Activated T-helper 2 cell treated with anti-CD3 and anti-CD28 coated beads, Interferon-gamma antibody, Interleukin-2, Interleukin-4, amounts not matched to agents 10 μg/mL and 5 μg/mL and 100 μg/mL, durations not matched to agents 14 hours and 24 hours and 36 hours (primary cell): ENCODE measurements around the gene SH3PXD2A. TPM values are rescaled to one million over a fixed set of nuclear protein-coding genes. Genes with fewer than 3 reads are reported as not detected.

Source experiments
- DNase-seq: peaks from one replicate; pipeline ENCODE4 v3.0.0; 2021; ENCODE audit warnings: low spot score
- H3K27ac Mint-ChIP-seq: one replicate; pipeline ENCODE4 v1.8.0; 2021; ENCODE audit warnings: mixed read lengths
- H3K27me3 Mint-ChIP-seq: one replicate; pipeline ENCODE4 v1.8.0; 2021; ENCODE audit warnings: low read depth, mixed read lengths
- H3K36me3 Mint-ChIP-seq: one replicate; pipeline ENCODE4 v1.8.0; 2021; ENCODE audit warnings: low read depth, mixed read lengths
- H3K4me1 Mint-ChIP-seq: one replicate; pipeline ENCODE4 v1.8.0; 2021; ENCODE audit warnings: low read depth, mixed read lengths
- H3K4me3 Mint-ChIP-seq: one replicate; pipeline ENCODE4 v1.8.0; 2021; ENCODE audit warnings: low read depth, mild to moderate bottlenecking, moderate library complexity, mixed read lengths
- H3K9me3 Mint-ChIP-seq: one replicate; pipeline ENCODE4 v1.8.0; 2021; ENCODE audit warnings: mixed read lengths
- intact Hi-C: fragments of 100-400 bp; cut with micrococcal nuclease; formaldehyde crosslinking; loops from one replicate; pipeline ENCODE4 v1.15.1; 2023
- total RNA-seq: library from RNA; stranded (reverse); gene quantifications from 2 replicates; pipeline ENCODE4 v1.2.3, GENCODE V29; 2022

Gene SH3PXD2A
- total RNA-seq, 1 donor from 2014 or later: 8.6 TPM

GRCh38 chr10:103757531-103758293 lies 97.7 kb downstream of the SH3PXD2A start:
- DNase-seq: peak; percentile 80
- intact Hi-C loops: loop anchor here (2.0 to 5.0 kb wide), 2 partner anchors 43 to 365 kb away; partner anchors contain the start of gene SFR1
- Mint-ChIP-seq H3K4me3 (peak overlapping the region; percentile 24), H3K4me1 (peaks cover 45% of the 10 kb centered on the region), H3K9me3 (peaks cover under 1% of the 10 kb centered on the region), H3K36me3 (no peaks in the 10 kb centered on the region), H3K27ac (peak overlapping the region; percentile 40), H3K27me3 (peaks cover 15% of the 10 kb centered on the region)

GRCh38 chr10:103756277-103756869 lies 99.0 kb downstream of the SH3PXD2A start:
- H3K4me1 Mint-ChIP-seq: peaks cover 45% of the 10 kb centered on the region
- no peak overlapping the region for H3K4me3 Mint-ChIP-seq
- no peaks in the 10 kb centered on the region for H3K36me3 Mint-ChIP-seq
- H3K9me3 Mint-ChIP-seq: peaks cover 13% of the 10 kb centered on the region
- H3K27me3 Mint-ChIP-seq: peaks cover 13% of the 10 kb centered on the region
- intact Hi-C loops: loop anchor here (5.0 kb wide), 1 partner anchor 366 kb away; the partner anchor contains the start of gene SFR1
- no peak overlapping the region for H3K27ac Mint-ChIP-seq
- no peak for DNase-seq

GRCh38 chr10:103752680-103753248 lies 102.6 kb downstream of the SH3PXD2A start:
- H3K4me1 Mint-ChIP-seq: peaks cover 33% of the 10 kb centered on the region
- H3K27me3 Mint-ChIP-seq: peaks cover 11% of the 10 kb centered on the region
- no peak for DNase-seq
- intact Hi-C loops: no loop called here
- H3K4me3 Mint-ChIP-seq: no peak overlapping the region
- peaks cover 13% of the 10 kb centered on the region for H3K9me3 Mint-ChIP-seq
- H3K36me3 Mint-ChIP-seq: no peaks in the 10 kb centered on the region
- H3K27ac Mint-ChIP-seq: no peak overlapping the region

- no peak for DNase-seq
- H3K4me1 Mint-ChIP-seq: peaks cover 32% of the 10 kb centered on the region
- no peaks in the 10 kb centered on the region for H3K36me3 Mint-ChIP-seq
- intact Hi-C loops: no loop called here
- no peak overlapping the region for H3K27ac Mint-ChIP-seq
- no peak overlapping the region for H3K4me3 Mint-ChIP-seq
- peaks cover 9% of the 10 kb centered on the region for H3K27me3 Mint-ChIP-seq
- peaks cover 13% of the 10 kb centered on the region for H3K9me3 Mint-ChIP-seq
Observed at GRCh38 chr10:103751667-103752290, 103.6 kb downstream of the SH3PXD2A start.

- H3K27ac Mint-ChIP-seq: no peak overlapping the region
- DNase-seq: no peak
- H3K27me3 Mint-ChIP-seq: peaks cover 8% of the 10 kb centered on the region
- H3K4me3 Mint-ChIP-seq: no peak overlapping the region
- no peaks in the 10 kb centered on the region for H3K36me3 Mint-ChIP-seq
- H3K9me3 Mint-ChIP-seq: peaks cover 13% of the 10 kb centered on the region
- peaks cover 33% of the 10 kb centered on the region for H3K4me1 Mint-ChIP-seq
- intact Hi-C loops: no loop called here
Observed at GRCh38 chr10:103750836-103751235, 104.5 kb downstream of the SH3PXD2A start.

- H3K4me1 Mint-ChIP-seq: peaks cover 41% of the 10 kb centered on the region
Observed at GRCh38 chr10:103749779-103750178, 105.6 kb downstream of the SH3PXD2A start.

GRCh38 chr10:103748020-103748419 lies 107.4 kb downstream of the SH3PXD2A start:
- intact Hi-C loops: loop anchor here (1.0 kb wide), 1 partner anchor 11 kb away; no protein-coding TSS in a partner anchor
- peak; percentile 46 for DNase-seq
- Mint-ChIP-seq H3K4me1 (peaks cover 40% of the 10 kb centered on the region), H3K36me3 (no peaks in the 10 kb centered on the region), H3K27me3 (no peaks in the 10 kb centered on the region), H3K4me3 (peak overlapping the region; percentile 5), H3K27ac (peak overlapping the region; percentile 83), H3K9me3 (peaks cover 13% of the 10 kb centered on the region)

More at GRCh38 chr10:103749779-103750178, 105.6 kb downstream of the SH3PXD2A start:
- no peaks in the 10 kb centered on the region for H3K36me3 Mint-ChIP-seq
- H3K9me3 Mint-ChIP-seq: peaks cover 13% of the 10 kb centered on the region
- intact Hi-C loops: no loop called here
- peaks cover 6% of the 10 kb centered on the region for H3K27me3 Mint-ChIP-seq
- DNase-seq: no peak
- H3K27ac Mint-ChIP-seq: no peak overlapping the region
- no peak overlapping the region for H3K4me3 Mint-ChIP-seq

- Mint-ChIP-seq H3K36me3 (no peaks in the 10 kb centered on the region), H3K4me3 (no peak overlapping the region)
Observed at GRCh38 chr10:103747193-103747865, 108.0 kb downstream of the SH3PXD2A start.

GRCh38 chr10:103746598-103746997 lies 108.8 kb downstream of the SH3PXD2A start:
- no peaks in the 10 kb centered on the region for H3K27me3 Mint-ChIP-seq
- H3K4me1 Mint-ChIP-seq: peaks cover 41% of the 10 kb centered on the region
- no peak overlapping the region for H3K4me3 Mint-ChIP-seq
- peak overlapping the region; percentile 83 for H3K27ac Mint-ChIP-seq
- no peak for DNase-seq
- no peaks in the 10 kb centered on the region for H3K36me3 Mint-ChIP-seq
- H3K9me3 Mint-ChIP-seq: peaks cover 2% of the 10 kb centered on the region
- intact Hi-C loops: no loop called here

More at GRCh38 chr10:103747193-103747865, 108.0 kb downstream of the SH3PXD2A start:
- no peak for DNase-seq
- Mint-ChIP-seq H3K9me3 (peaks cover 9% of the 10 kb centered on the region), H3K4me1 (peaks cover 41% of the 10 kb centered on the region), H3K27me3 (no peaks in the 10 kb centered on the region), H3K27ac (peak overlapping the region; percentile 83)
- intact Hi-C loops: no loop called here

GRCh38 chr10:103745341-103746247 lies 109.8 kb downstream of the SH3PXD2A start:
- intact Hi-C loops: no loop called here
- Mint-ChIP-seq H3K27ac (peak overlapping the region; percentile 65), H3K9me3 (no peaks in the 10 kb centered on the region), H3K36me3 (no peaks in the 10 kb centered on the region), H3K27me3 (no peaks in the 10 kb centered on the region), H3K4me3 (no peak overlapping the region), H3K4me1 (peaks cover 41% of the 10 kb centered on the region)
- peak; percentile 32 for DNase-seq

- Mint-ChIP-seq H3K27ac (no peak overlapping the region), H3K36me3 (no peaks in the 10 kb centered on the region), H3K9me3 (no peaks in the 10 kb centered on the region), H3K4me3 (no peak overlapping the region), H3K4me1 (peaks cover 31% of the 10 kb centered on the region), H3K27me3 (no peaks in the 10 kb centered on the region)
- DNase-seq: no peak
- intact Hi-C loops: no loop called here
Observed at GRCh38 chr10:103742824-103743223, 112.6 kb downstream of the SH3PXD2A start.
